Activated naive CD8-positive, alpha-beta T cell treated with anti-CD3 and anti-CD28 coated beads for 36 hours (primary cell): ENCODE results near the gene ZDHHC11B. TPM values are rescaled to one million over a fixed set of nuclear protein-coding genes. Genes with fewer than 3 reads are reported as not detected.
A peak's percentile ranks its signal among the peaks of the same experiment; 100 is the strongest.
"Not testable (repeated sequence)": the region's sequence is repeated elsewhere in the genome, so short reads cannot be mapped to it uniquely, and the experiment has no call there.

Experiments used
- DNase-seq: peaks from one replicate; pipeline ENCODE4 v3.0.0; 2021
- H3K27ac Mint-ChIP-seq: one replicate; pipeline ENCODE4 v1.8.0; 2022; ENCODE audit warnings: mild to moderate bottlenecking, moderate library complexity, mixed read lengths
- H3K27me3 Mint-ChIP-seq: one replicate; pipeline ENCODE4 v1.8.0; 2022; ENCODE audit warnings: mild to moderate bottlenecking, mixed read lengths
- H3K36me3 Mint-ChIP-seq: one replicate; pipeline ENCODE4 v1.8.0; 2021; ENCODE audit warnings: mild to moderate bottlenecking, mixed read lengths
- H3K4me1 Mint-ChIP-seq: one replicate; pipeline ENCODE4 v1.8.0; 2021; ENCODE audit warnings: mixed read lengths
- H3K4me3 Mint-ChIP-seq: one replicate; pipeline ENCODE4 v1.8.0; 2022; ENCODE audit warnings: mild to moderate bottlenecking, moderate library complexity, mixed read lengths
- H3K9me3 Mint-ChIP-seq: one replicate; pipeline ENCODE4 v1.8.0; 2022; ENCODE audit warnings: mixed read lengths
- total RNA-seq, 2 experiments: library from RNA; stranded (reverse); gene quantifications; one replicate each; pipeline ENCODE4 v1.2.3, GENCODE V29; 2021

Gene ZDHHC11B
- total RNA-seq, 2 experiments from 2014 or later = not detected

- no peak for DNase-seq
- Mint-ChIP-seq H3K9me3 (no peaks in the 10 kb centered on the region), H3K27ac (no peak overlapping the region), H3K36me3 (no peaks in the 10 kb centered on the region), H3K4me3 (no peak overlapping the region), H3K4me1 (peaks cover 2% of the 10 kb centered on the region), H3K27me3 (no peaks in the 10 kb centered on the region)
Measured at GRCh38 chr5:763998-764781, 20.3 kb downstream of the ZDHHC11B start.

- Mint-ChIP-seq H3K4me1 (peaks cover 5% of the 10 kb centered on the region), H3K27me3 (no peaks in the 10 kb centered on the region), H3K27ac (no peak overlapping the region), H3K4me3 (no peak overlapping the region), H3K36me3 (no peaks in the 10 kb centered on the region), H3K9me3 (no peaks in the 10 kb centered on the region)
- no peak for DNase-seq
Measured at GRCh38 chr5:763397-763796, 21.1 kb downstream of the ZDHHC11B start.

GRCh38 chr5:762996-763395, 21.5 kb downstream of the ZDHHC11B start:
- H3K27ac Mint-ChIP-seq = not testable (repeated sequence)

GRCh38 chr5:761854-762710, 22.4 kb downstream of the ZDHHC11B start:
- Mint-ChIP-seq H3K27ac (no peak overlapping the region), H3K4me3 (no peak overlapping the region), H3K4me1 (peaks cover 7% of the 10 kb centered on the region), H3K9me3 (no peaks in the 10 kb centered on the region), H3K36me3 (no peaks in the 10 kb centered on the region), H3K27me3 (no peaks in the 10 kb centered on the region)
- no peak for DNase-seq

More at GRCh38 chr5:762996-763395, 21.5 kb downstream of the ZDHHC11B start:
- H3K27me3 Mint-ChIP-seq, DNase-seq, H3K4me1 Mint-ChIP-seq, H3K4me3 Mint-ChIP-seq, H3K9me3 Mint-ChIP-seq, H3K36me3 Mint-ChIP-seq: not testable (repeated sequence)

DNA sequence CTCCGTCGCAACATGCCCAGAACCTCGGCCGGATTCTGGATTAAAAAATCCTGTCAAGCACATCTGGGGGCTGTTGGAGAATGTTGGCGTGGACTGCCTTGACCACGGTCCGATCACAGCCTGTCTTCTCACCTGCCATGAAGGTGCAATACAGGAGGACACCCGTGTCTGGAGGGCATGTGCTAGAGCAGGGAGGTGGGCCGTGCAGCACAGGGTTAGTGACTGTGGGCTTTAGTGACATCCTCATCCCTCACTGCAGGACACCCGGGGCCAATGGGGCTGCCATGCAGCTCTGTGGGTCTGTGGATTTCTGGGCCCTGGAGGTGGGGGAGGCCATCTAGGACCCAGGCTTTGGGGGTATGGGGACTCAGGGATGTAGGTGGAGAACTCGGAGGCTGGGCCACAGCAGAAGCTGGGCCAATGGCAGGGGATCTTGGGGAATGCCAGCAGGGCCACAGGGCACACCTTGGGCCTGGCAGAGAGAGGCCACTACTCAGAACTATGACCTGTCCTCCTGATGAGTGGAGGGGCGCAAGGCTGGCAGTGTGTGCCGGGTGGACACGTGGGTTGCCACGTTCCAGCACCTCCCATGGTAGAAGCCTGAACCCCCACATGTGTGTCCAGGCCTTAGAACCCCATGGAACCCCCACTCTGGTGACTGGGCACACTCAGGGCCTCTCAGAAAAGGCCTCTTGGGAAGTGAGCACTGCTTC, 23.3 kb downstream of the ZDHHC11B start:
- Mint-ChIP-seq H3K4me1 (peaks cover 7% of the 10 kb centered on the region), H3K27ac (no peak overlapping the region), H3K27me3 (no peaks in the 10 kb centered on the region), H3K4me3 (no peak overlapping the region), H3K36me3 (no peaks in the 10 kb centered on the region), H3K9me3 (no peaks in the 10 kb centered on the region)
- no peak for DNase-seq

DNA sequence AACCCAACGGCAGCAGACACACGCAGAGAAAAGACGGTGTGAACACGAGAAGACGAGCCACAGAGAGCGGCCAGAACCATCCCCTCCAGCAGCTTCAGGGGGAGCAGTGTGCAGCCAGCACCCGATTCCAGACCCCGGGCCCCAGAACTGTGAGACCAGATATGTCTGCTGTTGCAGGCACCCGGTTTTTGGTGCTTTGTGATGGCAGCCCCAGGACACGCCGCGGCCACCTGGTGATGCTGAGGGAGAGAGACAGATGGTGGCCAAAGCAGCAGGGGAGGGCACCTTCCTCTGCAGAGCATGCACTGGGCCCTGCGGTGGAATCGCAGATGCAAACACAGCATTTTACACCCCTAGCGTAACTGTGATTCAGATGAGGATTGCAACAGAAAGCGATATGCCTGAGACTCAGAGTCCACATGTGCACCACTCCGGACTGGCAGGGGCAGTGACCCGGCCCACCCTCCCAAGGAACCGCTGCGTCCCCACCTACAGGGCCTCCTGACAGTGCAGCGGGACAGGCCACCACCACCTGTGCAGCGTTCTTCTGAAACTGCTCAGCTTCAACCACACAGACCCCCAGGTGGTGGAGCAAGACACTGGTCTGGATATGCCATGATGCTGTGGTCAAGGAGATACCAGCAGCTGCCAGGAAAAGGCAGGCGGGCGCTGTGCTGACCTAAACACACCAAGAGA, 24.0 kb downstream of the ZDHHC11B start:
- no peak for DNase-seq
- Mint-ChIP-seq H3K9me3 (no peaks in the 10 kb centered on the region), H3K36me3 (no peaks in the 10 kb centered on the region), H3K27ac (no peak overlapping the region), H3K4me3 (no peak overlapping the region), H3K4me1 (peaks cover 7% of the 10 kb centered on the region), H3K27me3 (no peaks in the 10 kb centered on the region)

DNA sequence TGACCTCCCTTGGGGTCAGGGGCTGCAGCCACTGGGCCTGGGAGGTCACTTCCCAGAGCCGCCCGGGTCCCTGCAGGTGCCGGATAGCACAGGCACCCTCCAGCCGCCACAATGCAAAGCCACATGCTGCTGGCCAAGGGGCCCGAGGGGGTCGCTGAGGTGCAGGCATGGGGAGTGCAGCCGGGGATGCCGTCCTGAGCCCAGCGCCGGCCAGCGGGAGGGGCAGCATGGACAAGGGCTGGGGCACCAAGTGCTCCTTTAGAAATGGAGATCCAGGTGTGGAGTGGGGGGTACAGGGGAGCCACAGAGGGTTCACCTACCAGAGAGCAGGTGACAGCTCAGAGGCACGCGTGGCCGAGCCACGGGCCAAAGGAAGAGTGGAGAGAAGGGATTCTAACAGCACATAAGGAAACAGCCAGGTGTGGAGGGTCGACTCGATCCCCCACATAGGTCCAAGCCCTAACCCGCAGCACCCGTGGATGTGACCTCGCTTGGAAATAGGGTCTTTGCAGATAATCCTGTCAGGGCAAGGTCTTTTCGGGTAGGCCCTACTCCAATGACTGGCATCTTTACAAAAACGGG, 24.7 kb downstream of the ZDHHC11B start:
- DNase-seq = no peak
- Mint-ChIP-seq H3K4me1 (peaks cover 7% of the 10 kb centered on the region), H3K9me3 (no peaks in the 10 kb centered on the region), H3K27me3 (no peaks in the 10 kb centered on the region), H3K27ac (no peak overlapping the region), H3K36me3 (no peaks in the 10 kb centered on the region), H3K4me3 (no peak overlapping the region)

DNA sequence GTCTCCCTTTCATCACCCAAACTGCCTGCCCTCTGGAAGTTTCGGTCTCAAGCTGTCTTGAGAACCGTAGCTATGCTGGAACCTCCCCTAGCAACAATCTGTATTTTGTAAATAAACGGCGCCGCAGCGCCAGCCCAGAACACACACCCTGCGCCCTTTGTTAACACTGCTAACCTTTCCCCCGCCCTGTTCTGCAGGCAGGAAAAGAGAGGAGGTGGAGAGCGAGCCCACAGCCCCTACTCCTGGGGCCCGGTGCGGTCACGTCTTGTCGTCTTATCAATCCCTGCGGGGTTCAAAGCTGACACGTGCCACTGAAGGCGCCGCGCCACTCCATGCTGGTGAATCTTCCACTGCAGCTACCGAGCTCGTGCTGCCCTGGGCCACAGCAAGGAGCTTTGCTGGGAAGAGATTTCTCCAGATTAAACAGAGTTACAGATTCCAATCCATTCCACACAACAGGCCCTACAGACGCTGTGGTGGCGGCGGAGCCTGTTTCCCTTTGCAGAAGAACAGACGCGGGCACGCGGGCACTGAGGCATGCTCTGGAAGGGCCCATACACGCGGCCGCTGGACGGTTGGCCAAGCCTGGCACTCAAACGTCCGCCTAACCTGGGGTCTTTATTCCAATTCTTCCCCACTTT, 25.3 kb downstream of the ZDHHC11B start:
- peaks cover 7% of the 10 kb centered on the region for H3K4me1 Mint-ChIP-seq
- H3K36me3 Mint-ChIP-seq = no peaks in the 10 kb centered on the region
- no peaks in the 10 kb centered on the region for H3K9me3 Mint-ChIP-seq
- DNase-seq = peak; percentile 13
- no peaks in the 10 kb centered on the region for H3K27me3 Mint-ChIP-seq
- H3K4me3 Mint-ChIP-seq = no peak overlapping the region
- no peak overlapping the region for H3K27ac Mint-ChIP-seq

DNA sequence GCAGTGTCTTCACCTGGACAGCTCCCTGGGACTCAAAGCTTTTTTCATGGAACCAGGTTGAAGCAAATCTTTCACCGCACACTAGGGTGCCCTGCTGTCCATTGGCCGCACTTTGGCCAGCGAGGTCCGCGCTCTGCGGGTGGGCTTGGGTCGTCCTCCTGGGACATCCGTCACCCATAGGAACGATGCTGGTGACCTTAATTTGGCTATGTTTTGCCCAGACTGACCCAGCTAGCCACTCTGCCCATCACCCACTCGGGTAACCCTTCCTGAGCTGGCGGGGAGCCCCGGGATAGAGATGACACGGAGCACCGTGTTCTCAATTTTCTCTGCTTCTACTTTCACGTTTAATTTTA, 25.9 kb downstream of the ZDHHC11B start:
- no peak for DNase-seq
- Mint-ChIP-seq H3K27ac (no peak overlapping the region), H3K4me1 (peaks cover 7% of the 10 kb centered on the region), H3K27me3 (no peaks in the 10 kb centered on the region), H3K9me3 (no peaks in the 10 kb centered on the region), H3K4me3 (no peak overlapping the region), H3K36me3 (no peaks in the 10 kb centered on the region)

GRCh38 chr5:757931-758697, 26.4 kb downstream of the ZDHHC11B start:
- H3K4me3 Mint-ChIP-seq = no peak overlapping the region
- no peak overlapping the region for H3K27ac Mint-ChIP-seq
- peaks cover 7% of the 10 kb centered on the region for H3K4me1 Mint-ChIP-seq
- H3K27me3 Mint-ChIP-seq = no peaks in the 10 kb centered on the region
- peak; percentile 18 for DNase-seq
- no peaks in the 10 kb centered on the region for H3K36me3 Mint-ChIP-seq
- H3K9me3 Mint-ChIP-seq = no peaks in the 10 kb centered on the region

DNA sequence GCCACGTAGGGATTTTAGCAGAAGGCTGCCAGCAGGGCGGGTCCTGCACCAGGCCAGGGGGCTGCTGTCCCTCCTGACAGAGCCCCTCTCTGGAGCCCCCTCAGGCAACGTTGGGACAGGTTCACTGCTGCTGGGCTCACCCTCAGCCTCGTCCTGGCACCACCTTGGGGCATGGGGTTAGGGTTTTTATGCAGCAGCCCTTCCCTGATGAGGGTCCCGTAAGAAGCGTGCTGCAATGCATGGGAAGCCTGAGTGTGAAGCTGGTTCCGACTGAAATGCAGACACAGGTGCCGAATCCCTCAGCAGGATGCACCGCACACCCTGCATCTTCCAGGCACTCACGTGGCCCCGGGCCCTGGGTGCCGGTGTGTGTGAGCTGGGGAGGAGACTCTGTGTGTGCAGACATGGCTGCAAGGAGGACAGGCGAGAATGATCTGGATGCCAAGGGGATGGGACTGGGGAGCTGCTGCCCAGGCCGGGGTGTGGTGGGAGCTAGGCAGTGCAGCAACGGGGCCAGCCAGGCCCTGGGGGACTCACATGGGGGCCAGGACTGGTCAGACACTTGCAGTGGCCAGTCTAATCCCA, 27.1 kb downstream of the ZDHHC11B start:
- Mint-ChIP-seq H3K9me3 (no peaks in the 10 kb centered on the region), H3K36me3 (no peaks in the 10 kb centered on the region), H3K4me3 (no peak overlapping the region), H3K27me3 (no peaks in the 10 kb centered on the region), H3K4me1 (peaks cover 7% of the 10 kb centered on the region), H3K27ac (no peak overlapping the region)
- DNase-seq = no peak

- no peak overlapping the region for H3K27ac Mint-ChIP-seq
- H3K4me1 Mint-ChIP-seq = peaks cover 7% of the 10 kb centered on the region
- no peaks in the 10 kb centered on the region for H3K9me3 Mint-ChIP-seq
- no peak overlapping the region for H3K4me3 Mint-ChIP-seq
- H3K27me3 Mint-ChIP-seq = no peaks in the 10 kb centered on the region
- no peaks in the 10 kb centered on the region for H3K36me3 Mint-ChIP-seq
- DNase-seq = no peak
Measured at GRCh38 chr5:756865-757345, 27.6 kb downstream of the ZDHHC11B start.

GRCh38 chr5:756171-756570, 28.4 kb downstream of the ZDHHC11B start:
- DNase-seq = no peak
- Mint-ChIP-seq H3K27ac (no peak overlapping the region), H3K9me3 (no peaks in the 10 kb centered on the region), H3K27me3 (no peaks in the 10 kb centered on the region), H3K36me3 (no peaks in the 10 kb centered on the region), H3K4me3 (no peak overlapping the region), H3K4me1 (peaks cover 7% of the 10 kb centered on the region)
